HG02970 (cell line): Measurements from ENCODE around the gene CDC14A.
"Not testable (repeated sequence)": the region's sequence is repeated elsewhere in the genome, so short reads cannot be mapped to it uniquely, and the experiment has no call there.

ENCODE experiments used
- ATAC-seq: cut with Tn5 transposase; IDR thresholded peaks from one replicate; pipeline ENCODE4 v1.9.1; 2021; ENCODE audit warnings: mild to moderate bottlenecking, moderate library complexity, moderate number of reproducible peaks; ENCODE audit not compliant: unreplicated experiment, low FRiP score

The CDC14A gene

DNA sequence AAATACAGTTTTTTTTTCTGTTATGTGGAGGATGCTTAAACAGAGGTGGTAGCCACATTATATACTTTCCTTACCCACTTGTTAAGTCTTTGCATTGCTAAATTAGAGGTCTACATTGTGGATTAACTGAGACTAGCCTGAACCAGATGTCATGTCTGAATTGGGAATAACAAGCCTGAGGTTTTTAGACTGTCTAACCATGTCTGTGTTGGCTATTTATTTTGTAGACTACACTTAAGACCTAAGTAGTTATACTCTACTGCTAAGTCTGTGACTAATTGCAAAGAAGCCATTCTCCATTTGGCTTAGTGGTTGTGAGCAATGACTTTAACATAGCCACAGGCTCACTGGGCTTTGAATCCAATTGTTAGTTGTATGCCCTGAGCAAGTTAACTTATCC is 45.4 kb downstream of the CDC14A start:
- ATAC-seq: no peak

DNA sequence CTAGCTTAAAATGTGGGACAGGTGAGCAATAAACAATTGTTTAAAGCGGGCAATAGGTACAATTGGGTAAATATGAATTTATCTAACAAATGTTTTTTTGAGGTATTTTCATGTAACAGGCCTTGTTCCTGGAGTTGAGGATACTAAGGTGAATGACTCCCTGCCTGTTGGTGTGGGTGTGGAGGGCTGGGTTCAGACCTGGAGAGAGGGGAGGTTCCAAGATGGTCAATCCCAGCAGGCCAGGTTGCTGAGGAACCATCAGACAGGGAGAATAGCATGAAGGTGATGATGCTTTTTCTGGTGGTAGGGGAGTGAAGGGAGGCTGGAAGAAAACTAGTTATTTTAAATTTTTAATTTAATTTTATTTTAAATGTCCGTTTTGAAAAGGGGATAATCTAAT is 46.3 kb downstream of the CDC14A start:
- no peak for ATAC-seq

DNA sequence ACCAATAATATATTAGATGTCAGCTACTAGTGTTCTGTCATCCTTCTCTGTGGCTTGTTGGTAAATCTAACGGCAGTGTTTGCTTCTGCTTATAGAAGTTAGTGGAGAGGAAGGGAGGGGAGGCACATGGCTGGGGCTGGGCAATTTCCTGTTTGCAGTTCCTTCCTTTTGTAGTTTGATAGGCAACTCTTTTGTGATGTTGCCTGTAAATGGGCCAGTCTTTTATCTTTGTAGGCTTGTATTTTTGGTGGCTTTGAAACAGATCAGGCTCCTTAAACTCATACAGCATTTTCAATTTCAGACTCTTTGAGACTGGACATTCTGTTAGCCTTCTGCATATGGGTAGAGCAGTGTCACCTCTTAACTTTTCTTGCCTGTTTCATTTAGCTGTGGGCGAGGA is 48.1 kb downstream of the CDC14A start:
- no peak for ATAC-seq

DNA sequence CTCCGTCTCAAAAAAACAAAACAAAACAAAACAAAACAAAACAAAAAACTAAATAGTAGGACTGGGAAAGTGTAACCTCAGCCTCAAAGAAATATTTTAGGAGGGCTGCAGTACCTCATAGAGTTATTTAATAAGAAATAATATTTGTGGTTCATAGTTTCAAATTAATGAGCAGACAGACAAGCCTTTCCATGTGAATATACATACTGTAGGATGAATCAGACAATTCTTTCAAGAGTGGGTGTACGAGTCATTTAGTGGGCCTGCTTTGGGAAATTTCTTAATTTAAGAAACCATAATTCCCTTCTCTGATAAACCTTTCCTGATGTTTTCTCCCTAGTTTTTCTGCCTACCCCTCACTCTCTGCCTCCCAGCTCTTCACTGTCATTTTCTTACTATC is 52.5 kb downstream of the CDC14A start:
- no peak for ATAC-seq

DNA sequence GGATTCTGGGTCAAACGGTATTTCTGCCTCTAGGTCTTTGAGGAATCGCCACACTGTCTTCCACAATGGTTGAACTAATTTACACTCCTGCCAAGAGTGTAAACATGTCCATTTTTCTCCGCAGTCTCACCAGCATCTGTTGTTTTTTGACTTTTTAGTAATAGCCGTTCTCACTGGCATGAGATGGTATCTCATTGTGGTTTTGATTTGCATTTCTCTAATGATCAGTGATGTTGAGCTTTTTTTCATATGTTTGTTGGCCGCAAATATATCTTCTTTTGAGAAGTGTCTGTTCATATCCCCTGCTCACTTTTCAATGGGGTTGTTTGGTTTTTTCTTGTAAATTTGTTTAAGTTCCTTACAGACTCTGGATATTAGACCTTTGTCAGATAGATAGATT is 53.6 kb downstream of the CDC14A start:
- ATAC-seq: not testable (repeated sequence)

DNA sequence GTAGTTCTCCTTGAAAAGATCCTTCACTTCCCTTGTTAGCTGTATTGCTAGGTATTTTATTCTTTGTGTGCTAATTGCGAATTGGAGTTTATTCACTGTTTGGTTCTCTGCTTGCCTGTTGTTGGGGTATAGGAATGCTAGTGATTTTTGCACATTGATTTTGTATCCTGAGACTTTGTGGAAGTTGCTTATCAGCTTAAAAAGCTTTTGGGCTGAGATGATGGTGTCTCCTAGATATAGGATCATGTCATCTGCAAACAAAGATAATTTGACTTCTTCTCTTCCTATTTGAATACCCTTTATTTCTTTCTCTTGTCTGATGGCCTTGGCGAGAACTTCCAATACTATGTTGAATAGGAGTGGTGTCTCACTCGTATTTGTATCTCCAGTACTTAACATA is 55.1 kb downstream of the CDC14A start:
- ATAC-seq: not testable (repeated sequence)

DNA sequence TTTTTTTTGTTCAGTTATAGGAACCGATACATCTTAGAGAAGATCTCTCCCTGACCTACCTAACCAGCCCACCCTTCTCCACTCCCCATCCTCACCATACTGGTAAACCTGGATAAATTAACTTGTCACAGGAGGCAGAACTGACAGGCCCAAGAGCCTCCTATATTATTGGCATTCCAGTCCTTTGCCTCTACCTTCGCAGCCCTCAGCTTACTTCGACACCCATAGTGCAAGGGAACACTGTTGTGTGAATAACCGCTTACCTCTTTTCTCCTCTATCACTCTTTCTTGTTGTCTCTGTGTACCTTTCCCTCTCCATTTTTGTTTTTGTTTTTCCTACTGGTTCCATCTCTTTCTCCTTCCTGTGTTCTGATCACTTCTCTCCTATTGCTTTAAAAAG is 58.7 kb downstream of the CDC14A start:
- no peak for ATAC-seq

DNA sequence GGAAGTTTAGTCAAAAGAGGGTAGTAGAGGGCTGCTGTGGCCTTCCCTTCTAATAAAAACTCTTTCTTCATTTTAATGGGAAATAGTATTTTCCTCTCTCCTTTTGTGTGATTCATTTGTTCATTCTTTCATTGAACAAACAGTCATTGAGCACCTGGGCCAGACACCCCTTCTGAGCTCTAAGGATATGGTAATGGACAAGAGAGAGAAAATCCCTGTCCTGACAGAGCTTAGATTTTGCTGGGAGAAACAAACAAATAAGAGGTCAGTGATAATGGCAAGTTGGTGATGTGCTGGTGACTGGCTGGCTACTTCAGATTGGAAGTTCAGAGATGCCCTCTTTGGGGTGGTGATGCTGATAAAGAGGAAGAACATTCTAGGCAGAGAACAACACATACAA is 59.3 kb downstream of the CDC14A start:
- ATAC-seq: no peak

DNA sequence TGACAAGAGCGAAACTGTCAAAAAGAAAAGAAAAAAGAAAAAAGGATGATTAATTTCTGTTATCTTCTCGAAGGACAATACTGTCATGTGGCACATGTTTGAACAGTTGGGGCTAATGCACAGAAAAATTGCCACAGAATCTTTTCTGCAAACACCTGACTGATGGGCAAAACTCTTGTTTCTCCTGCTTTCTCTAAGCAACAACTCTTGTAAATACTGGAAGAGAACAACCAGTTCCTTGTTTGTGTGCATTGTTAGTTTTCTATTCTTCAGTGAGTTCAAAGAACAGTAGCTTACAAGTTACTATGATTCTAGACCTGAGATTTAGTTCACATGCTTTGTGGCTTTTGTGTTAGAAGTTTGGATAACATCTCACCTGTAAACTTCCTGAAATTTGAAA is 60.7 kb downstream of the CDC14A start:
- no peak for ATAC-seq

DNA sequence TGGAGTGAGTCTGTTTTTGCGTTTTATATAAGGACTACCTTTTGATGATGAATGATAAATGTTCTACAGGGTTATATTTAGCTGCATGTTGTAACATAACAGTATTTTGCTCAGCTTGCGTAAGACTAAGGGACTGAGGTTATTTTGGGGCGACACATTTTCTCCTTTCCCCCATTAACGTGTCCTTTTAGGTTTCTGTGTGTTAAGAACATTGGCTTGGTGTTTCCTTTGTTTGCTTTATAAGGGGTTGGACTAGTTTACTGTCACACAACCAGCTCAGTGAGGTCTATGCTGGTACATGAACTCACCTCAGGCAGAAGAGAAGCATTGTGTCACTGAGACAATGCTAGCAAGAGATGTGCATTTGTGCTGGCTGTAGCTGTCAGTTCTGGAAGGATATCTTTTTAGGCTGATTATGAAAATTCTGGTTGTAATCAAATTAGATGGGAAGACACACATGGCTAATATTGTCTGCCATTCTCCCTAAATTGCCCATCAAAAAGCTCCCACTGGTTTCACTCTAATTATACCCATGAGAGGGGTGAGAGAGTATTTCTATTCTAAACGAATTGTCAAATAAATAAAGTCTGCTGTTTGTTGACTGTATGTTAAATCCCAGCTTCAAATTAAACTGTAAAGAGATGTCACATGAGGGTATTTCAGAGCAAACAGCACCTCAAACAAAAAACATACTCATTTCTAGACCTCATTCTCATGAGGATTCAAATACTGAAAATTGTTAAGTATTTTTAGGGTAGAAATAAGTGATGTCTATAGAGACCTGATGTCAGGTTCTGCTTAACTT is 62.6 kb downstream of the CDC14A start:
- no peak for ATAC-seq

DNA sequence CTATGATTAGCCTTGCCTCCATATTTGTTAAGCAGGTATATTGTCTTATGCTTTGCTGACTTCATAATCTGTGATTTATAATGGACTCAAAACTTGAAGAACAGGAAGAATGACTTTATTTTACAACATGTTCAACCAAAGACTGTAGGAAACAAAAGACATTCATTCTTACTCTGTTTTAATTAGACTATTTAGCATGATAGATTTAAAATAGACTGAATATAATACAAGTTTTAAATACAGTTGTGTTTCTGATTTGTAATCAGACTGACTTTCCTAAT is 63.1 kb downstream of the CDC14A start:
- ATAC-seq: no peak

DNA sequence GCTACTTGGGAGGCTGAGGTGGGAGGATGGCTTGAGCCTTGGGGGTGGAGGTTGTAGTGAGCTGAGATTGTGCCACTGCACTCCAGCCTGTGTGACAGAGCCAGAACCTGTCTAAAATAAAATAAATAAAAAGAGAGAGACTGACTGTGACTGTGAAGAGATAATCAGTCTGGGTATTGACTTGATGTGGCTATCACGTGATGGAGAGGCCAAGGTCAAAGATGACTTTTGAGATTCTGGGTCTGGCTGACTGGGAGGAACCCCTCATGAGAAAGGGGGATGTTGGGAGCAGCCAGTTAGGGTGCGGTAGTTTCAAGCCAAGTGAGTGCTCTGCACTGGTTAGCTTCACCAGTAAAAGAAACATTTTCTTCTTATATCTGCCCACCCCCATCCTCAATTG is 66.8 kb downstream of the CDC14A start:
- no peak for ATAC-seq

DNA sequence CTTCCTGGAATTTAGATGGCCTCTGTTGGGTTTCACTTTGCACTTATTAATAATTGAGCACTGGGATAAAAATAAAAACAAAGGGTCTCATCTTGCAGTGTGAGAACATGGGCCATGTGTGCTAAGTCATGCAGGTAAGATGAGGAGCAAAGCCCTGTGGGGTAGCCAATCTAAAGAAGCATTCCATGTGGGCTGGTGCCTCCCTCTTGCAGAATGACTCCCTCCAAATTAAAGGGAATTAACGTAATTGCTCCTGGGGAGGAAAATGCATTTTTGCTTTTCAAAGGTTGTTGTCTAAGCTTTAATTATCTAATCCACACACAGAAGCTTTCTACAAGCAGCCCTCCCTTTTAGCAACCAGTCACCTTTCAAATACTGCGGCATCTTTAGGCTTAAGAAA is 69.8 kb downstream of the CDC14A start:
- no peak for ATAC-seq

DNA sequence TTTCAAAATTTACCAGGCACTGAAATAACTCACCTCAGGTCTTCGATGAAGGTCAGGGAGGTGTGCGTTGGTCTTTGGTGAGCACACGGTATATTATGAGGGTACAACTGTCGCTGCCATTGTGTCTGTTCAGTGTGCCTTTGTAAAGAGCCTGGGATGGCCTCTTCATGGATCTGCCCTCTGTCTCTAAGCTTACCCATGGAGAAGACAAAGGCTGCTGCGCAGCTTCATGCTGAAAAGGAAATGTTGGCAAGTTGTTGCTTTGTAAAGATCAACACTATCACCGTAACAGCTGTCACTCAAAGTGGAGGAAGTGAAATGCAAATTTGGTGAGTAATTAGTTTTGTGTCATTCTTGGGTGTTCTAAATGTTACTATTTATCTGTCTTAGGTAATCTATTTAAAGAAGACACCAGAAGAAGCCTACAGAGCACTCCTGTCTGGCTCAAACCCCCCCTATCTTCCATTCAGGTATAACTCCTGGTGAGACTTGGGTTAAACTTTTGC is 71.6 kb downstream of the CDC14A start:
- no peak for ATAC-seq

DNA sequence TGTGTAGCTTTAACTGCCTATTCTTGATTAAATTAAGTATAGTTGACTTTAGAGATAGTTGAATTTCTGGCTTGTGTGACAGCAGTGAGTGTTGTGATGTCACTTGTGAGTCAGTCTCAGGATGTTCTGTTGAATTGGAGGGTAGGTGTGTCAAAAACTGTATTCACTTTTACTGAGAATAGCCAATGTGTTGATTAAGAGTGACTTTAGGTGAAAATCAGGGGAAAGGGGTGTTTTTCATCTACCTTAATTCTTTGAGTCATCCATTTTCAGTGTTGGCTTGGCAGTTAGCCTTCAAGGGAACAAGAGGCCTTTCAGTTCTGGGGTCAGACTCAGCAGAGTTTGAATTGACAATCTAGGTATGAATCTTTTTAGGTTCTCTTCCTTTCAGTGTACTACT is 75.9 kb downstream of the CDC14A start:
- ATAC-seq: no peak

DNA sequence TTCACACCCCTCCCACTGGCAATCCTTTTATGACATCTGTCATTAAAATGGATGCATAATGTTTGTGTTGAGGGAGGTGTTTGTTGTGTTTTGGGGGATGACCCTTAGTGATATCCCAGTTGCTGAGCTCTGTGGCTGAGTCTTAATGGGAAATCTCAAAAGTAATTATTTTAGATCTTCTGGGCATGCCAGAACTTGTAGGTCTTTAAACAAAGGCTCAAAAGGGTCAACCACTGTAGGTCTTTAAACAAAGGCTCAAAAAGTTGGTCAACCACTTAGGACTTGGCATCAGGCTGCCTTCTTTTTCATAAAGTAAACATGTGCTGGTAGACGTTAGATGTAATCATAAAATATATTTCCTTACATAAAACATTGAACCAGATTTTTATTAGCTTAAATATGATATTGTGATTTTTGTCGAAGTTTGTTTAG is 78.0 kb downstream of the CDC14A start:
- no peak for ATAC-seq

DNA sequence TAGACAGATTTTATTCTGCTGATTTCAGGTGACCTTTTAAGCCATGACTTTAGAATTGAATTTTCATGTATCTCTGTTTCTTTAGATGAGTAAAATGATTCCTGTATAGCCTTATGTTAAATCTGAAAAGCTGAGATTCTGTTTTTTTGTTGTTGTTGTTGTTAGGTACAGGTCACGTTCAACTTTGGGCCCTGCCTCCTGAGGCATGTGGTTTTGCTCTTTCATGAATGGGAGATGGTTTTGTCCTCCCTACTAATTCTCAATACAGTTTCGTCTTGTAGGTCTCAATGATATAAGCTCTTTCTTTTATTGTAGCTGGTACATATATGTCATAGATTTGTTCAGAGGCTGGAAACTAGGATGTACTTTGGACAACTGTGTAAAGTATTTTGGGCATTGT is 79.6 kb downstream of the CDC14A start:
- no peak for ATAC-seq

DNA sequence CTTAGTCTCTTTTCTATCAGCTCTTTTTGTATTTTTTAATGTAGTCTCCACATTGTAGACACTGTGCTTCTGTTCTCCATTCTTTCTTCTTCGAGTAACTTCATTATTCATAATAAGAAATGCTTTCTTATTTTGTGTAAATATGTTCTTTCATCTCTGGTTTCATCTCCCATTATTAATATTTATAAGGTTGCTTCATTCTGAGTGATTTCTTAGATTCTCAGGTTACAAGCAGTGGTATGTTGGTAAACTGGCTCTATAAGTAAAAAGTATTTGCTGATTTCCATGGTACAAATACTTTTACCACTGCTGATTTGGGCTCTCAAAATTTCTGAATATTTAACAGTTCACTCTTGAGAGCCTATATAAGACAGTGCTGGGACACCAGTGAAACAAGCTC is 81.3 kb downstream of the CDC14A start:
- ATAC-seq: no peak

DNA sequence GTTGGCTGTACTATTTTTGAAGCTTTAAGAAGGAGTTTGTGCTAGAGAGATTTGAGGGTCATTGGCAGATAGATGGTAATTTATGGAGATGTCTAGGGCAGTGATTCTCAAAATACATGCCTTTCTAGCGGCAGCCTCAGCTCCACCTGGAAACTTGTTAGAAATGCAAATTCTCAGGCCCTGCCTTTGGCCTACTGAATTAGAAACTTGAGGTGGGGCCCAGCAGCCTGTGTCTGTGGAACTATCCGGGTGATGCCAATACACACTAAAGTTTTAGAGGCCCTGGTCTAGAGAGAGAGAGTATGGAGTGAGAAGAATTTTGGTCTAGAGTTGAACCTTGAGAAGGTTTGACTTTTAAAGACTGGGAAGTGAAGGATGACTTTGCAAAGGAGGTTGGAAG is 82.5 kb downstream of the CDC14A start:
- no peak for ATAC-seq

DNA sequence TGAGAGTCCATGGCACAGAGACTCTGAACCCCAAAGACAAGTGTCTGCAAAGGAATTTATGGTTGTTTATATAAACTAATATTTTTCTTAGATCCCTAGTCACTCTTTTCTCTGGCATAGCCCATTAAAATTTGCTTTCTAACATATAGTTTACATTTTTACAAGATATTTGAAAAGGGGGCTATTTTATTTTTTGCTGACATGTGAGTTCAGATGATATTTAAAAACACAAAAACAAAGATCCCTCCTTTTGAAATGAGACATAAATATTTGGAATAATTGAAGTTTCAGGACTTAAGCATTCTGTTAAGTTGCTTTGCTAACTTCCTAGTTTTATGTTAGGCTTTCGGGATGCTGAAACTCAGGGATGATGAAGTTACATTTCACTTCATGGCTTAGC is 86.1 kb downstream of the CDC14A start:
- ATAC-seq: no peak

DNA sequence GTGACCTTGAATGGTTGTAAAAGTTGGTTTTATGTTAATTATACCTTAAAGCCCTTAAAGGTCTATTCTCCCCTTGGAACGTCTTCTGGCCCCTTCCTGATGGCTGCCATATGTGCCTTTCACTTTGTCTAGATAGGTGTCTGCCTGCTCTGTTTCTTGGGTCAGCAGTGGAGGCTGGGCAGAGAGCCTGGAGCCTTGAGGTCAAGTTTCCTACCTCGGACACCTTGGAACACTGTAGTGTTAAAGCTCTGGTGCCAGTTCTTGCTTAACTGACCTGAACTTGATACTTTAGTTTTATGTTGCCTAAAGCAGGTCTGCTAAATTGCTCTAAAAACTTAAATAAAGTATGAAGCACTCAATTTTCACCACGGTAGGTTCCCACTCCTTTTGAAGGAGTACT is 86.5 kb downstream of the CDC14A start:
- no peak for ATAC-seq

DNA sequence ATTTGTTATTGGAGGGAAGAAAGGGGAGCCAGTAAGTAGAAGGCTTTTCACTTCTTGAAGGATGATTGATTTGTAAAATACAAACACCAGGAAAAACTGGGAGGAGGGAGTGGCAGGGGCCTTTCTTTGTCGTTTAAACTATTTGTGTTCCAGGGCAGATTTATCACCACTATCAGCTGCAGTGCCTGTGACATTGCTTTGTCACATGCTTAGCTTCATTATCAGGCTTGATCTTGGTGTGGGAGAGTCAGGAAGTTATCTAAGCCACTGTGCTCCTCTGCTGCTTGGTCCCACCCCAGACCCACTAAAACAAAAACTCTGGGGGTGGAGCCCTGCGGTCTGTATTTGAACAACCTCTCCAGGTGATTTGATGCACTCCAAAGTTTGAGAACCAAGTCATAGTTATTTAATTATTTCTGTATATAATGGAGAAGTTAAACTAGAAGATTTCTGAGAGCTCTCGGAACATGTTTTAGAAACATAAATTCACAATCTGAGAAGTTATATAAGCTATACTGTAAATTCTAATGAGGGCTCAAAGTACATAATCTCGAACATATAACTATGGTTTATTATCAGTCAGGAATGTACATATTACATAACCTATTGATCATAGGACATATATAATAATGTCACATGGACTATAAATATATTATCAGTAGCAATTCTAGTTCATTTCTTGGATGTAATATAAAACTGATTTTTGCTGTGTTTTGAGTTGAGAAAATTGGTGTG is 87.9 kb downstream of the CDC14A start:
- ATAC-seq: no peak
